GM19099 (cell line): Measurements from ENCODE around the gene GPR155.
A peak's percentile ranks its signal among the peaks of the same experiment; 100 is the strongest.

Source experiments
- POLR2A ChIP-seq: IDR thresholded peaks from 3 replicates; pipeline ENCODE4 v1.6.1; 2011; ENCODE audit warnings: low read depth; ENCODE audit not compliant: insufficient read length; ENCODE audit errors: extremely low read depth

Gene GPR155

GRCh38 chr2:174503161-174503809 is 16.5 kb upstream of the GPR155 start:
- TF ChIP-seq POLR2A: no peak

- TF ChIP-seq POLR2A: no peak
Measured at GRCh38 chr2:174499371-174499770, 12.5 kb upstream of the GPR155 start.

- no peak for TF ChIP-seq POLR2A
Measured at GRCh38 chr2:174495365-174496012, 8.7 kb upstream of the GPR155 start.

- no peak for TF ChIP-seq POLR2A
Measured at GRCh38 chr2:174493549-174494331, 6.9 kb upstream of the GPR155 start.

- TF ChIP-seq POLR2A: peak; percentile 16
Measured at GRCh38 chr2:174492963-174493431, 6.2 kb upstream of the GPR155 start.

GRCh38 chr2:174491947-174492346 is 5.1 kb upstream of the GPR155 start:
- TF ChIP-seq POLR2A: no peak

GRCh38 chr2:174490051-174490450 is 3.2 kb upstream of the GPR155 start:
- no peak for TF ChIP-seq POLR2A

- TF ChIP-seq POLR2A: no peak
Measured at GRCh38 chr2:174487820-174488162, 962 bp upstream of the GPR155 start.

GRCh38 chr2:174487108-174487819 is 435 bp upstream of the GPR155 start:
- peak; percentile 71 for TF ChIP-seq POLR2A

GRCh38 chr2:174485788-174486562 is 854 bp downstream of the GPR155 start:
- TF ChIP-seq POLR2A: no peak

- no peak for TF ChIP-seq POLR2A
Measured at GRCh38 chr2:174484573-174484972, 2.3 kb downstream of the GPR155 start.

- no peak for TF ChIP-seq POLR2A
Measured at GRCh38 chr2:174482854-174483253, 4.0 kb downstream of the GPR155 start.

GRCh38 chr2:174477759-174478158 is 9.1 kb downstream of the GPR155 start:
- no peak for TF ChIP-seq POLR2A

GRCh38 chr2:174473796-174474195 is 13.0 kb downstream of the GPR155 start:
- TF ChIP-seq POLR2A: no peak

- TF ChIP-seq POLR2A: no peak
Measured at GRCh38 chr2:174465327-174465726, 21.5 kb downstream of the GPR155 start.

- no peak for TF ChIP-seq POLR2A
Measured at GRCh38 chr2:174461221-174461620, 25.6 kb downstream of the GPR155 start.
